AG04450 (cell line): Measurements from ENCODE around the gene TRIO. TPM values are rescaled to one million over a fixed set of nuclear protein-coding genes. Genes with fewer than 3 reads are reported as not detected.
A peak's percentile ranks its signal among the peaks of the same experiment; 100 is the strongest.

ENCODE experiments used
- CTCF ChIA-PET: fragments of 300-600, 350-600 bp; formaldehyde crosslinking; extraction: SDS; loops from one replicate; lab custom pipeline; 2022; ENCODE audit warnings: antibody characterized with exemption, inconsistent platforms; lab: Charles Lee
- POLR2A ChIA-PET: fragments of 350-600 bp; formaldehyde crosslinking; extraction: SDS; loops from one replicate; lab custom pipeline; 2021; ENCODE audit warnings: antibody characterized with exemption, inconsistent platforms; lab: Yijun Ruan, JAX
- DNase-seq: peaks from one replicate; pipeline ENCODE4 v3.0.0-alpha.2; 2011; ENCODE audit warnings: low read depth, low spot score
- H3K27ac ChIP-seq: one replicate; pipeline ENCODE4 v1.5.1; 2012; ENCODE audit warnings: low read depth, low read length, control low read depth
- H3K27me3 ChIP-seq: one replicate; pipeline ENCODE4 v1.6.0; 2012; ENCODE audit warnings: low read length; ENCODE audit not compliant: control insufficient read depth, insufficient read depth
- H3K4me3 ChIP-seq: 2 replicates; pipeline ENCODE4 v1.5.1; 2011; ENCODE audit warnings: mild to moderate bottlenecking, low read depth, low read length, control low read depth
- H3K9me3 ChIP-seq: 2 replicates; pipeline ENCODE4 v1.5.1; 2012; ENCODE audit warnings: low read length; ENCODE audit not compliant: control insufficient read depth, insufficient read depth
- CTCF ChIP-seq: IDR thresholded peaks from 2 replicates; pipeline ENCODE4 v1.5.1; 2011; ENCODE audit warnings: low read depth, low read length, control low read depth, inconsistent platforms
- polyA plus RNA-seq: library from polyadenylated mRNA; depleted of rRNA; stranded (reverse); fragments of >200 nt; gene quantifications from 2 replicates; pipeline ENCODE4 v1.2.3, GENCODE V29; 2011

Gene TRIO
- polyA plus RNA-seq, 1 experiment, result 268 TPM

- Histone ChIP-seq H3K4me3 (no peak overlapping the region), H3K27ac (peak overlapping the region; percentile 58), H3K27me3 (no peaks in the 10 kb centered on the region), H3K9me3 (no peaks in the 10 kb centered on the region)
- CTCF ChIA-PET, result no interaction called here
- POLR2A ChIA-PET, result no interaction called here
- TF ChIP-seq CTCF, result no peak; the same call in 1 of the 2 replicates
- no peak for DNase-seq
These were observed 124.2 kb downstream of the TRIO start for GRCh38 chr5:14267166-14267838.

GRCh38 chr5:14267991-14268708, 125.0 kb downstream of the TRIO start:
- Histone ChIP-seq H3K27me3 (no peaks in the 10 kb centered on the region), H3K4me3 (no peak overlapping the region), H3K27ac (peak overlapping the region; percentile 63), H3K9me3 (no peaks in the 10 kb centered on the region)
- ChIA-PET CTCF (interaction anchor here (1.1 kb wide), 1 partner anchor 11 kb away, joined by 3 read pairs; no protein-coding TSS in a partner anchor), POLR2A (interaction anchor here (0.5 to 1.6 kb wide), 2 partner anchors 23 to 215 kb away, joined by 3 to 5 read pairs; no protein-coding TSS in a partner anchor)
- no peak for DNase-seq
- TF ChIP-seq CTCF, result no peak

- POLR2A ChIA-PET, result interaction anchor here (0.8 to 1.6 kb wide), 2 partner anchors 24 to 231 kb away, joined by 3 to 5 read pairs; no protein-coding TSS in a partner anchor
These were observed 125.6 kb downstream of the TRIO start for GRCh38 chr5:14268738-14269137.

GRCh38 chr5:14269395-14269794, 126.3 kb downstream of the TRIO start:
- POLR2A ChIA-PET, result interaction anchor here (0.8 to 1.6 kb wide), 3 partner anchors 11 to 231 kb away, joined by 3 to 5 read pairs (median 3); no protein-coding TSS in a partner anchor
- TF ChIP-seq CTCF, result no peak

More at GRCh38 chr5:14268738-14269137, 125.6 kb downstream of the TRIO start:
- no peak overlapping the region for H3K4me3 ChIP-seq
- H3K9me3 ChIP-seq, result no peaks in the 10 kb centered on the region
- H3K27me3 ChIP-seq, result no peaks in the 10 kb centered on the region
- no peak for DNase-seq
- H3K27ac ChIP-seq, result peak overlapping the region; percentile 63
- no peak for TF ChIP-seq CTCF
- CTCF ChIA-PET, result interaction anchor here (1.1 kb wide), 1 partner anchor 11 kb away, joined by 3 read pairs; no protein-coding TSS in a partner anchor

More at GRCh38 chr5:14269395-14269794, 126.3 kb downstream of the TRIO start:
- no peaks in the 10 kb centered on the region for H3K27me3 ChIP-seq
- H3K9me3 ChIP-seq, result no peaks in the 10 kb centered on the region
- H3K27ac ChIP-seq, result peak overlapping the region; percentile 40
- DNase-seq, result no peak
- no peak overlapping the region for H3K4me3 ChIP-seq
- CTCF ChIA-PET, result interaction anchor here (0.7 to 2.2 kb wide), 9 partner anchors 10 to 283 kb away, joined by 3 to 11 read pairs (median 4); no protein-coding TSS in a partner anchor
